ENCODE measurements around the gene WFDC6.

- TF ChIP-seq POLR2AphosphoS5 (IDR thresholded peaks at IDR 0.05) (no peak), CTCF (IDR thresholded peaks at IDR 0.05) (no peak)
Observed at GRCh38 chr20:45564760-45565276, 25.5 kb upstream of the WFDC6 start.

Measured in sigmoid colon (tissue), 4 donors.